Hematopoietic multipotent progenitor cell (in vitro differentiated cells): Measurements from ENCODE around the gene ST3GAL6. TPM values are rescaled to one million over a fixed set of nuclear protein-coding genes. Genes with fewer than 3 reads are reported as not detected.

Experiments used
- DNase-seq, 3 donors: peaks; one replicate each; pipeline ENCODE4 v3.0.0-alpha.2; 2011 to 2015; ENCODE audit warnings: low read depth in 2 of 3, low spot score in 2 of 3
- total RNA-seq: library from RNA; depleted of rRNA; stranded (reverse); fragments of >200 nt; gene quantifications from one replicate; pipeline ENCODE4 v1.2.3, GENCODE V29; 2012

Gene ST3GAL6, protein sequence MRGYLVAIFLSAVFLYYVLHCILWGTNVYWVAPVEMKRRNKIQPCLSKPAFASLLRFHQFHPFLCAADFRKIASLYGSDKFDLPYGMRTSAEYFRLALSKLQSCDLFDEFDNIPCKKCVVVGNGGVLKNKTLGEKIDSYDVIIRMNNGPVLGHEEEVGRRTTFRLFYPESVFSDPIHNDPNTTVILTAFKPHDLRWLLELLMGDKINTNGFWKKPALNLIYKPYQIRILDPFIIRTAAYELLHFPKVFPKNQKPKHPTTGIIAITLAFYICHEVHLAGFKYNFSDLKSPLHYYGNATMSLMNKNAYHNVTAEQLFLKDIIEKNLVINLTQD
- 2.7 TPM for total RNA-seq

GRCh38 chr3:98763076-98763475 lies at the start of gene ST3GAL6:
Gene ST3GAL6 (plus strand): TSS chr3:98763340. CDS start chr3:98768441, 5,101 bp downstream.
- DNase-seq = peak in 2 of 3 donors; percentile 78 to 84

- no peak for DNase-seq
Observed at GRCh38 chr3:98713984-98714383, 49.2 kb upstream of the ST3GAL6 start.

GRCh38 chr3:98717584-98717983 lies 45.6 kb upstream of the ST3GAL6 start:
- no peak for DNase-seq

- DNase-seq = no peak
Observed at GRCh38 chr3:98718730-98719129, 44.4 kb upstream of the ST3GAL6 start.

- DNase-seq = no peak
Observed at GRCh38 chr3:98721776-98722175, 41.4 kb upstream of the ST3GAL6 start.

GRCh38 chr3:98722389-98722788 lies 40.8 kb upstream of the ST3GAL6 start:
- DNase-seq = no peak

- no peak for DNase-seq
Observed at GRCh38 chr3:98725352-98725751, 37.8 kb upstream of the ST3GAL6 start.

DNA sequence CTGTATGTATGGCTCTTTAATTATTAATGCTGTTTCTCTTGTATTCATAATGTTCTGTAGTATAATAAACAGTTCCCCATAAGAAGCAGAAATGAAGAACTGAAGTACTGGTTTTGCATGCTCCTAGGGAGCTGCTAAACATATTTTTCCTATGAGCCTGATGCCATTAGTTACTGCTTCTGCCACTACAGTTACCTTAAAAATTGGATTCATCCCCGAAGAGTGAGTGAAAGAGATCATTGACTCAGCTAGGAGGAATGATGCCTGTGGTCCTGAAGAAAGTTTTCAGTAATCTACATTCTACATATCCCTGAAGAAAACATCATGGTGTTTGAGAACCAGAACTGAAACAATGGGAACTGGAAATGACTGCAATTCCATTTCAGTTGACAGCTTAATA lies 37.1 kb upstream of the ST3GAL6 start:
- DNase-seq = no peak

DNA sequence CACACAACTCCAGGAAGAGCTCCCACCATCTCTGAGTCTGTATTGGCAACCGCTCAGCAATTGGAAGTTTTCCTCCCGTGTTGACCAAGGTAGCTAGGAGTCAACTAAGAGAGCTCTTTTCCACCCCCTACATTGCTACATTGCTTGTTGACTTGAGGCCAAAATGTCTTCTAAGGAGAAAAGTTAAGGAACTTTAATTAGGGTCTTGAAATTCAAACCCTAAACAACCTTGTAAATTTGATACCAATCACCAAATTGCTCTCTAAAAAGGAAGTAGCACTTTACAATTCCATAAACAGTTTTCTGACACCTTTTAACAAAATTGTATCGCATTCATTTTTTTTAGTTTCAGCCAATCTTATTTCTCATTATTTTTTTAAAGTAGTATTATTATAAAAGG lies 35.5 kb upstream of the ST3GAL6 start:
- no peak for DNase-seq

- peak in 2 of 3 donors; percentile 2 to 10 for DNase-seq
Observed at GRCh38 chr3:98728672-98729071, 34.5 kb upstream of the ST3GAL6 start.

- DNase-seq = peak in 2 of 3 donors; percentile 92 to 96
Observed at GRCh38 chr3:98730338-98730737, 32.8 kb upstream of the ST3GAL6 start.

GRCh38 chr3:98730886-98731537 lies 32.1 kb upstream of the ST3GAL6 start:
- peak in 1 of 3 donors; percentile 2 for DNase-seq

GRCh38 chr3:98731720-98732285 lies 31.3 kb upstream of the ST3GAL6 start:
- peak in 2 of 3 donors; percentile 38 to 46 for DNase-seq

GRCh38 chr3:98732286-98733052 lies 30.7 kb upstream of the ST3GAL6 start:
- DNase-seq = peak in 2 of 3 donors; percentile 25 to 36

DNA sequence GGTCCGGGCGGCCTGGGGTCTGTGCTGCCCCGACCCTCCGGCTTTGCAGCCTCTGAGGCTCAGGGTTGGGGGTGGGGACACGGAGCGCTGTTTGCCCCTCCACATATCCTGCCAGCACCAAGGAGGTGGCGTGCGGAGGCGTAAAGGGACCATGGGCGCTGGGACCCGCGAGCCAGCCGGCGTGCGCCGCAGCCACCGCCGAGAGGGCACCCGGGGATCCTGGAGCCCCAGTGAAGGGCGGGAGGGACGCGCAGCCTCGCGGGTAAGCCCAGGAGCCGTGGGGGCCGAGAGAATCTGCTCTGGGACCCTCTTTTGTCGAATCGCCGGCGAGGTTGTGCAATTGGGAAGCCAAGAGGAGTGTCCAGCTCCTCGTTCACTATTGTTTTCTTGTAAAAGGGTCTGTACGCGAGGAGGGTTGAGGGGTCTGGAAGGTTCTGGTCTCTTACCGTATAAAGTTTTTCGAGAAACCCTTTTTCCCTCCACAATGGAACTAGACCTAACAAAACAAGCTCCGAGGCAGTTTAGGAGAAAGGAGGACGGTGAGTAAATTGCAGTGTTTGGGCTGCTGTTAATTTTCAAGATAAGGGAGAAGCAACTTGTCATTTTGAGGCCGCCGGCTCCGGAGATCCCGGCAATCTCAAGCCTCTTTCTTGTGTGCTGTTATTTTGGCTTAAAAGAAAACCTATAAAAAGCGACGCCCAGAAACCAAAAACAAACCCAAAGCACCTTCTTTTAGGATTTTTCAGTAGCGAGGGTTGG lies 29.9 kb upstream of the ST3GAL6 start:
- peak in 2 of 3 donors; percentile 27 to 31 for DNase-seq

- peak in 1 of 3 donors; percentile 19 for DNase-seq
Observed at GRCh38 chr3:98733812-98734281, 29.3 kb upstream of the ST3GAL6 start.

- DNase-seq = no peak
Observed at GRCh38 chr3:98734306-98734705, 28.8 kb upstream of the ST3GAL6 start.

- no peak for DNase-seq
Observed at GRCh38 chr3:98734735-98735134, 28.4 kb upstream of the ST3GAL6 start.

- DNase-seq = no peak
Observed at GRCh38 chr3:98735296-98735695, 27.8 kb upstream of the ST3GAL6 start.

- no peak for DNase-seq
Observed at GRCh38 chr3:98735761-98736269, 27.3 kb upstream of the ST3GAL6 start.
